Motor neuron (in vitro differentiated cells): ENCODE data around the gene GJC2. TPM values are rescaled to one million over a fixed set of nuclear protein-coding genes. Genes with fewer than 3 reads are reported as not detected.
A peak's percentile ranks its signal among the peaks of the same experiment; 100 is the strongest.

ENCODE experiments used
- ATAC-seq, 8 experiments: fragments of 200-7000 bp; cut with Tn5 transposase; replicated peaks in 6 of 8; 2 replicates each; pipeline ENCODE4 v1.8.0; 2021; ENCODE audit warnings: mild to moderate bottlenecking in 8 of 8, moderate library complexity in 8 of 8
- H3K27ac ChIP-seq, 2 donors: fragments of 250-450 bp; sonication (Bioruptor Pico); 2 replicates each; pipeline ENCODE4 v1.9.0; 2021; ENCODE audit warnings: antibody characterized with exemption in 2 of 2, mild to moderate bottlenecking in 2 of 2, moderate library complexity in 1 of 2
- H3K4me1 ChIP-seq, 2 donors: fragments of 250-450 bp; sonication (Bioruptor Pico); replicated peaks in 1 of 2; 2 replicates each; pipeline ENCODE4 v1.6.1; 2021; ENCODE audit warnings: antibody characterized with exemption in 2 of 2, mild to moderate bottlenecking in 2 of 2, moderate library complexity in 1 of 2
- H3K4me3 ChIP-seq, 5 donors: fragments of 250-450 bp; sonication (Bioruptor Pico); 2 replicates each; pipeline ENCODE4 v1.9.0; 2021; ENCODE audit warnings: antibody characterized with exemption in 5 of 5, mild to moderate bottlenecking in 5 of 5, moderate library complexity in 4 of 5
- WGBS, 10 experiments: fragments of 450-650 bp; shearing (Covaris generic); methylation state at CpG; one replicate each; pipeline ENCODE4 v1.0.0; 2022; 5-methylcytosine and 5-hydroxymethylcytosine counted together
- in situ Hi-C, 9 experiments: fragments of 400-800 bp; cut with MboI; loops; one replicate each; pipeline ENCODE4 v1.15.0; 2021; ENCODE audit warnings: low sequenced_read_pairs in 9 of 9, low pct_unique_long_range_greater_than_20kb in 2 of 9; ENCODE audit not compliant: unreplicated experiment in 9 of 9
- total RNA-seq, 8 experiments: library from RNA; unstranded; fragments of 300-600 nt; gene quantifications; 2 replicates each; pipeline versions ENCODE4 v1.2.3 to v1.2.4, GENCODE V29; 2022

GJC2 gene
- total RNA-seq, 8 experiments from 2014 or later, result 0.71 to 1.6 (median 0.86) TPM

GRCh38 chr1:228150461-228151179 lies 890 bp downstream of the GJC2 start:
- peak; percentile 25 to 49 (median 42) for ATAC-seq
- Histone ChIP-seq H3K27ac (peak overlapping the region in 1 of 2 donors; percentile 30), H3K4me3 (no peak overlapping the region)

GRCh38 chr1:228151180-228151925 lies 1.6 kb downstream of the GJC2 start:
- peak in 6 of 8 experiments; percentile 1 to 5 (median 2) for ATAC-seq
- Histone ChIP-seq H3K4me3 (no peak overlapping the region), H3K4me1 (peaks cover 22 to 27% of the 10 kb centered on the region in 2 donors), H3K27ac (peak overlapping the region in 1 of 2 donors; percentile 30)
- WGBS, 10 experiments, result 77 to 95% (median 85%) methylated on average over 3 to 4 of the region's 12 CpGs; no CpG with 5 or more reads in 6 of the 10 experiments
- in situ Hi-C loops, result no loop called here

More at GRCh38 chr1:228150461-228151179, 890 bp downstream of the GJC2 start:
- H3K4me1 ChIP-seq, result peaks cover 22 to 27% of the 10 kb centered on the region in 2 donors
- in situ Hi-C loops, result no loop called here
- 35 to 92% (median 74%) methylated on average over 2 to 10 of the region's 17 CpGs; no CpG with 5 or more reads in 5 of the 10 experiments for WGBS, 10 experiments

DNA sequence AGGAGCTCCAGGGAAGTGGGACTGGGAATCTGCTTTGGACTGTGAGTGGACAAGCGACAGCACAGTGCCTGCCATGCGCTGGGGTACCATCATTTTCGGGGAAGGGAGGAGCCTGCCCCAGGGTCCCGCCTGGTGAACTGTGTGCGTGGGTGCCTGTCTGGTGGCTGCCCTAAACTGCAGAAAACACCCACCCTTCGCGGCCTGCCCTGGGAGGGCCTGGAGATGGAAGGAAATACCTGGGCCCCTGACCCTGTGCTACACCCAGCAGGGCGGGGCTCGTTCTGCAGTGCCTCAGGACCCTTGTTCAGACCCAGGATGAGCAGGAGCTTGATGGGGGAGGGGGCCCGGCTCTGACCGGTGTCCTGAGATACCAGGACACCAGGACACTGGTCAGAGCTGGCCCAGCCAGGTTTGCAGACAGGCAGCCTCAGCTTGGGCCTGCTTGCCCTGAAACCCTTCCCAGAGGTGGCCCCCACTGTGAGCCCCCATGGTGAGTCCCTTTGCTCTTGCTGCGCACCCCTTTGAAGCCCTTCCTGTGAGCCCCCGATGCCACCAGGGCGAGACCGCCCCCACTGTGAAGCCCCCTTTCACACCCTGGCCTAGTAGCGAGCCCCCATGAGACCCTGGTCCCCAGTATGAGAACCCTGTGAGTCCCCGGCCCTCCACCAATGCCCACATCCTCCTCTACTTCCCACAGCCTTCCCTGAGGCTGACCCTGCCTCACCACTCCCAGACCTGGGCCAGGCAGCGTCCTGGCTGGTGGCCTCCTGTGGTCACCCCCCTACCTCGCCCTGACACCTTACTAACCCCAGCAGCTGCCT lies 2.6 kb downstream of the GJC2 start:
- ATAC-seq, result no peak
- in situ Hi-C loops, result no loop called here
- no peak overlapping the region for H3K4me3 ChIP-seq
- H3K4me1 ChIP-seq, result peaks cover 22 to 27% of the 10 kb centered on the region in 2 donors
- no peak overlapping the region for H3K27ac ChIP-seq
- 87 to 100% (median 92%) methylated on average over 2 to 5 of the region's 19 CpGs; no CpG with 5 or more reads in 6 of the 10 experiments for WGBS, 10 experiments

GRCh38 chr1:228152918-228153258 lies 3.2 kb downstream of the GJC2 start:
- Histone ChIP-seq H3K4me3 (no peak overlapping the region), H3K4me1 (peaks cover 22 to 27% of the 10 kb centered on the region in 2 donors), H3K27ac (no peak overlapping the region)
- no peak for ATAC-seq
- in situ Hi-C loops, result no loop called here
- 0 to 100% (median 79%) methylated on average over 1 to 3 of the region's 3 CpGs; no CpG with 5 or more reads in 3 of the 10 experiments for WGBS, 10 experiments

DNA sequence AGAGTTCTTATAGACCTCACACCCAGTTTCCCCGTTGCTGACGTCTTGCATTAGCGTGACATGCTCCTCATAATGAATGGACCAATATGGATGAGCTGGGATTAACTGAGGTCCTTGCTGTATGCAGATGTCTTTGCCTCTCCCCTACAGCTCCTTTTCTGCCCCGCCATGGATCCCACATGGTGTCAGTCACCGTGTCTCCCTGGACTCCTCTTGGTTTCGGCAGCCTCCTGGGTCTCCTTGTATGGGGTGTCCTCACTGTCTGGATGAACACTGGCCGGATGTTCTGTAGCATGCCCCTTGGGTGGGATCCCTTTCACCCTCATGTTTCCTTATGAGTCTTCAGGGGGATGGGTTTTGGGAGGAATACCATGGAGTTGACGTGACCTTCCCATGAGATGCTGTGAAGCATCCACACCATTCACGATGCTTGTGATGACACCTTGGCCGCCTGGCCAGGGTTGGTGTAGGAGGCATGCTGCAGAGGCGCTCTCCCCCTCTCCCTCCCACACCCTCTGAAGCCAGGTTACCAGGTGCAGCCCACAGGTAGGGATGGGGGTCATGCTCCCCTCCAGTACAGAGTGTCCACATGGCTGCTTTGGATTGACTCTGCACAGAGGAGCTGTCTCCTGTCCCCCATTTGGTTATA lies 4.4 kb downstream of the GJC2 start:
- in situ Hi-C loops, result no loop called here
- WGBS, 10 experiments, result 53 to 100% (median 75%) methylated on average over 1 to 8 of the region's 11 CpGs; no CpG with 5 or more reads in 4 of the 10 experiments
- no peak overlapping the region for H3K27ac ChIP-seq

DNA sequence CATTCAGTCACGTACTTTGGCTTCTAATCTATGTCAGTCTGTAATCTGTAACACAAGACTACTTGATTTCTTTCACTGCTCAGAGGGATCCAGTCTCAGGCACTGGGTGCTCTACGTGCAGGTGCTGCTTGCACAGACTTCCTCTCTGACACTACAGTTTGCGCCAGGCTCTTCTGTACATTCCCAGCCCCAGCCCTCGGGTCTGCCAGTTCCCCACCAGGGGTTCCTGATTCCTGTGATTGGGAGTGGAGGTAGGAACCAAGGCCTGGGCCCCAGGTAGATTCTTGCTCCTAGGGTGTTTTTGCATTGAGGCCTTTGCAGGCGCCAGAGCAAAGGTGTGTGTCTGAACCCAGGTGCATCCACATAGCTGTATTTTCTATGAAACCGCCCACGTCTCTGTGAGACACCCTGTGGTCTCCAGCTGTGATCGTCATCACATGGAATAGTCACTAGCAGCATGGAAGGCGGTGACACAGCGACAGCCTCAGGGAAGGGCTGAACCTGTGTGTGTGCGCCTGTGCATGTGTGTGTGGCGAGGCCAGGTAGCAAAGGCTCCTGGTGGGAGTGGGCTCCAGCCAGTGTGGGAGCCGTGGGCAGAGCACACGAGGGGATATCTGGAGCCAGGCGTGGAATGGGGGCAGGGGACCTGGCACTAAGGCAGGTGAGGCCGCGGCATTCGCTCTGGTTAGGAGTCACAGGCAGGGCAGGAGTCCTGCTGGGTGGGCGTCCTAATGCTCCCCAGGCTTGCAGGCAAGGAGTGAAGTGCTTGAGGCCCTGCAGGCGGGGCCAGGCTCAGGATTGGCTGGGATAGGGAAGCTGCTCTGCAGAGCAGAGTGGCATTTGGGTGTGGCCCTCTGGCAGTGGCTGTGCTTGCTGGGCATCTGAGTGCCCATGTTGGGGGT lies 5.2 kb downstream of the GJC2 start:
- Histone ChIP-seq H3K4me1 (peaks cover 6 to 12% of the 10 kb centered on the region in 2 donors), H3K4me3 (no peak overlapping the region), H3K27ac (no peak overlapping the region)
- ATAC-seq, result no peak
- in situ Hi-C loops, result no loop called here
- WGBS, 10 experiments, result 60 to 87% (median 80%) methylated on average over 1 to 17 of the region's 20 CpGs; no CpG with 5 or more reads in 3 of the 10 experiments

More for the DNA sequence above, 4.4 kb downstream of the GJC2 start:
- no peak for ATAC-seq
- H3K4me3 ChIP-seq, result no peak overlapping the region
- H3K4me1 ChIP-seq, result peaks cover 14 to 20% of the 10 kb centered on the region in 2 donors

DNA sequence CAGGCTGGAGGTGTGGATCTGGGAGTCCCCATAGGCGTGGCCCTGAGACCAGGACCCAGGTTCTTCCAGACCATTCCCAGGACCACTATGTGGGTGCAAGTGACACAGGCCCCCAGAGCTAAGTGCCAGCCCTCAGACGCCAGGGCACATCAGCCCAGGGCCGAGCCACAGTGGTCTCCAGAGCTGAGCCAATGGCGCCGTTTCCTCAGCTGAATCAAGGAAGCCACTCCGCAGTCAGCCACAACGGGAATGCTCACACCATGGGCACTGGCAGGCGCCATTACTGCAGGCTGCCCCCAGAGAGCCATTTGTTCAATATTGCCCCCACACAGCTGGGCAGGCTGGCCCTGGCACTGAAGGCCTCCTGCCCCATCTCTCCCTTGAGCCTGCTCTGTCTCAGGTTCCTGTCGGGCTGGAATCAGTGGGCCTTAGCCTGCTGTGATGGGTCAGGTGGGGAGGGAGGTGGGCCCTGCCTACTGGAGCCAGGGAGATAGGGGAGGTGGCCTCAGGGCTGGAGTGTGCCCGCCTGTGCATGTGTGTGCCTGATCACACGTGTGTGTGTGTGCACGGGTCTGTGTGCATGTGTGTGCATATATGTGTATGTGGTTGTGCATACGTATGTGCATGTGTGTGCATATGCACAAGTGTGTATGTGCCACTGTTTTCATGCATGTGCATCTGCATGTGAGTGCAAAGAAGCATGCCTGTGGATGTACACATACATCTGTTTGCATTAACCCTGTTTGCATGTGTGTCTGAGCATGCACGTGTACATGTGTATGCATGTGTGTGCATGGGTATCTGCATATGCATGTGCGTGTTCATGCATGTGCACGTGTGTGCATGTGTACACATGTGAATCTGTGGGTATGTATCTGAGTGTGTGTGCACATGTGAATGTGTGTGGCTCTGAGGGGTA lies 6.1 kb downstream of the GJC2 start:
- 20 to 100% (median 69%) methylated on average over 1 to 12 of the region's 16 CpGs; no CpG with 5 or more reads in 2 of the 10 experiments for WGBS, 10 experiments
- Histone ChIP-seq H3K27ac (no peak overlapping the region), H3K4me3 (no peak overlapping the region), H3K4me1 (peaks cover 0 to 4% of the 10 kb centered on the region in 2 donors)
- in situ Hi-C loops, result no loop called here
- no peak for ATAC-seq

GRCh38 chr1:228156515-228156881 lies 6.8 kb downstream of the GJC2 start:
- in situ Hi-C loops, result no loop called here
- Histone ChIP-seq H3K27ac (no peak overlapping the region), H3K4me1 (no peaks in the 10 kb centered on the region), H3K4me3 (no peak overlapping the region)
- no peak for ATAC-seq
- 47 to 100% (median 71%) methylated on average over 1 to 3 of the region's 9 CpGs; no CpG with 5 or more reads in 6 of the 10 experiments for WGBS, 10 experiments

- no peak overlapping the region for H3K27ac ChIP-seq
- H3K4me1 ChIP-seq, result no peaks in the 10 kb centered on the region
- in situ Hi-C loops, result no loop called here
- 66 to 100% (median 78%) methylated on average over 3 to 11 of the region's 24 CpGs; no CpG with 5 or more reads in 6 of the 10 experiments for WGBS, 10 experiments
- ATAC-seq, result no peak
- H3K4me3 ChIP-seq, result no peak overlapping the region
These were observed 7.4 kb downstream of the GJC2 start for GRCh38 chr1:228156941-228157728.

DNA sequence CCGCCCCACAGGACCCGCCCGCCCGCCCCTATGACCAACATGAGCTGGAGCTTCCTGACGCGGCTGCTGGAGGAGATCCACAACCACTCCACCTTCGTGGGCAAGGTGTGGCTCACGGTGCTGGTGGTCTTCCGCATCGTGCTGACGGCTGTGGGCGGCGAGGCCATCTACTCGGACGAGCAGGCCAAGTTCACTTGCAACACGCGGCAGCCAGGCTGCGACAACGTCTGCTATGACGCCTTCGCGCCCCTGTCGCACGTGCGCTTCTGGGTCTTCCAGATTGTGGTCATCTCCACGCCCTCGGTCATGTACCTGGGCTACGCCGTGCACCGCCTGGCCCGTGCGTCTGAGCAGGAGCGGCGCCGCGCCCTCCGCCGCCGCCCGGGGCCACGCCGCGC lies 8.0 kb downstream of the GJC2 start:
- Histone ChIP-seq H3K4me3 (no peak overlapping the region), H3K27ac (no peak overlapping the region), H3K4me1 (no peaks in the 10 kb centered on the region)
- in situ Hi-C loops, result no loop called here
- WGBS, 10 experiments, result 0 to 69% (median 54%) methylated on average over 1 to 19 of the region's 43 CpGs; no CpG with 5 or more reads in 6 of the 10 experiments
- no peak for ATAC-seq
